ENCODE results near the gene CNTNAP5. TPM values are rescaled to one million over a fixed set of nuclear protein-coding genes. Genes with fewer than 3 reads are reported as not detected.

CNTNAP5 gene
- total and polyA plus RNA-seq, 2 of the 13 experiments (the other 11 are each of a cell fraction or from before 2014, with no cell fraction given): not detected

GRCh38 chr2:124248386-124248785, 223.3 kb downstream of the CNTNAP5 start (continued):
- TF ChIP-seq ZBTB34 (CRISPR knock-in tag; IDR thresholded peaks at IDR 0.05) (no peak), ZNF737 (CRISPR knock-in tag; IDR thresholded peaks at IDR 0.05; ENCODE audit: borderline replicate concordance) (no peak), ZNF280B (CRISPR knock-in tag; IDR thresholded peaks at IDR 0.05; ENCODE audit: borderline replicate concordance) (no peak), KDM6A (CRISPR knock-in tag; IDR thresholded peaks at IDR 0.05; ENCODE audit: low read depth) (no peak), PTBP1 (IDR thresholded peaks at IDR 0.05; ENCODE audit: low read depth, low read length, poor library complexity, severe bottlenecking) (no peak), ZBTB44 (CRISPR knock-in tag; IDR thresholded peaks at IDR 0.05) (no peak), ZNF607 (CRISPR knock-in tag; IDR thresholded peaks at IDR 0.05; ENCODE audit: borderline replicate concordance) (no peak)

GRCh38 chr2:124250433-124250832, 225.3 kb downstream of the CNTNAP5 start:
- Histone ChIP-seq H4K20me1 (ENCODE audit: insufficient read depth, low read length) (no peaks in the 10 kb centered on the region), H3K9me3 (ENCODE audit: low read length) (no peaks in the 10 kb centered on the region), H2AFZ (ENCODE audit: low read length) (no peak overlapping the region), H3K27me3 (ENCODE audit: control insufficient read depth in 1 of 2, insufficient read depth in 2 of 2, low read length in 2 of 2) (no peaks in the 10 kb centered on the region), H3K4me3 (replicated peaks in 1 of 3; ENCODE audit: insufficient read depth in 1 of 3, low read depth in 2 of 3, low read length in 3 of 3) (no peak overlapping the region), H3K4me2 (ENCODE audit: low read depth, low read length) (no peak overlapping the region), H3K4me1 (ENCODE audit: insufficient read depth, low read length) (no peaks in the 10 kb centered on the region), H3K9ac (ENCODE audit: insufficient read depth, low read depth, low read length) (no peak overlapping the region), H3K27ac (ENCODE audit: extremely low read length, insufficient read depth, low read length) (no peak overlapping the region), H3K36me3 (replicated peaks in 1 of 2; ENCODE audit: control insufficient read depth in 1 of 2, insufficient read depth in 2 of 2, low read length in 2 of 2) (no peaks in the 10 kb centered on the region), H3K79me2 (ENCODE audit: insufficient read depth, low read length) (no peaks in the 10 kb centered on the region)
- FAIRE-seq: no peak
- ChIA-PET CTCF (ENCODE audit: low intra/inter-chr PET ratio, low total read pairs) (no interaction called here), POLR2A (no interaction called here)
- intact Hi-C loops (cut with micrococcal nuclease; ENCODE audit: unreplicated experiment): no loop called here
- BruUV-seq (replicated peaks): no TSS peak
- in situ Hi-C loops (cut with HindIII; ENCODE audit: extremely low pct_ligation_motif_present, low pct_unique_long_range_greater_than_20kb): no loop called here
- no peak for ATAC-seq
- TF ChIP-seq CHCHD3 (CRISPR knock-in tag; IDR thresholded peaks at IDR 0.05) (no peak), ZNF34 (CRISPR knock-in tag; IDR thresholded peaks at IDR 0.05; ENCODE audit: borderline replicate concordance) (no peak), ZZZ3 (CRISPR knock-in tag; IDR thresholded peaks at IDR 0.05; ENCODE audit: borderline replicate concordance) (no peak), SRSF1 (optimal IDR thresholded peaks at IDR 0.05; ENCODE audit: low read depth, low read length) (no peak), ZNF556 (CRISPR knock-in tag; IDR thresholded peaks at IDR 0.05; ENCODE audit: borderline replicate concordance) (no peak), STAT6 (CRISPR knock-in tag; IDR thresholded peaks at IDR 0.05; ENCODE audit: borderline replicate concordance) (no peak)
- no peak for DNase-seq (ENCODE audit: low spot score)
- WGBS (ENCODE audit: low lambda C conversion rate): 5% methylated on average over 2 of the region's 2 CpGs
